HepG2 (cell line): ENCODE measurements around the gene PHRF1. TPM values are rescaled to one million over a fixed set of nuclear protein-coding genes. Genes with fewer than 3 reads are reported as not detected.

Experiments
- ATAC-seq: fragments of 200-7000 bp; cut with Tn5 transposase; 3 replicates; pipeline ENCODE4 v1.9.1; 2020; ENCODE audit warnings: mild to moderate bottlenecking, moderate library complexity
- BruUV-seq: library from RNA; stranded (reverse); fragments of 400-500 nt; replicated peaks from 2 replicates; lab custom pipeline; 2021; lab: Mats Ljungman, UMichigan
- CTCF ChIA-PET: fragments of 300-600 bp; formaldehyde crosslinking; extraction: SDS; loops from one replicate; lab custom pipeline; 2021; ENCODE audit warnings: low total read pairs, inconsistent platforms, low intra/inter-chr PET ratio; lab: Yijun Ruan, JAX
- POLR2A ChIA-PET: fragments of 350-600 bp; sonication (Branson Sonifier 250); formaldehyde crosslinking; loops from one replicate; lab custom pipeline; 2020; ENCODE audit warnings: antibody characterized with exemption, inconsistent platforms; lab: Yijun Ruan, JAX
- DNase-seq: peaks from one replicate; pipeline ENCODE4 v3.0.0-alpha.2; 2015; ENCODE audit warnings: low spot score
- FAIRE-seq: peaks from 3 replicates; lab custom pipeline; 2011; peaks lifted over from hg19 to GRCh38; lab: Jason Lieb, UNC
- H2AFZ ChIP-seq: one replicate; pipeline ENCODE4 v1.6.1; 2011; ENCODE audit warnings: low read length, inconsistent platforms
- H3K27ac ChIP-seq: fragments of 300-600 bp; 3 replicates; pipeline ENCODE4 v1.8.0; 2011; ENCODE audit warnings: mixed run types, mild to moderate bottlenecking, mixed read lengths, low read length, inconsistent platforms; ENCODE audit not compliant: insufficient read depth; ENCODE audit errors: extremely low read length
- H3K27me3 ChIP-seq, 2 experiments: fragments of 200-600 bp in 1 of 2; 2 replicates in 1 of 2; 3 replicates in 1 of 2; pipeline versions ENCODE4 v1.6.0 to v1.8.0; 2011; ENCODE audit warnings: low read length in 2 of 2, mild to moderate bottlenecking in 2 of 2, moderate library complexity in 2 of 2, inconsistent platforms in 1 of 2; ENCODE audit not compliant: insufficient read depth in 2 of 2, control insufficient read depth in 1 of 2
- H3K36me3 ChIP-seq, 2 experiments: fragments of 200-600 bp in 1 of 2; replicated peaks in 1 of 2; 2 replicates in 1 of 2; 3 replicates in 1 of 2; pipeline versions ENCODE4 v1.5.1 to v1.8.0; 2011; ENCODE audit warnings: low read length in 2 of 2, inconsistent platforms in 1 of 2; ENCODE audit not compliant: insufficient read depth in 2 of 2, control insufficient read depth in 1 of 2
- H3K4me1 ChIP-seq: 2 replicates; pipeline ENCODE4 v1.5.1; 2012; ENCODE audit warnings: low read length, inconsistent platforms; ENCODE audit not compliant: insufficient read depth
- H3K4me2 ChIP-seq: 2 replicates; pipeline ENCODE4 v1.6.0; 2011; ENCODE audit warnings: low read depth, low read length, inconsistent platforms
- H3K4me3 ChIP-seq, 3 experiments: fragments of 200-600 bp in 1 of 3; sonication (generic), shearing (Covaris generic) in 1 of 3; replicated peaks in 1 of 3; 2 replicates each; pipeline ENCODE4 v1.5.1; 2011 to 2016; ENCODE audit warnings: low read length in 3 of 3, inconsistent platforms in 2 of 3, low read depth in 2 of 3, mild to moderate bottlenecking in 2 of 3, control low read depth in 1 of 3, mixed read lengths in 1 of 3; ENCODE audit not compliant: insufficient read depth in 1 of 3
- H3K79me2 ChIP-seq: one replicate; pipeline ENCODE4 v1.6.1; 2011; ENCODE audit warnings: low read length, inconsistent platforms; ENCODE audit not compliant: insufficient read depth
- H3K9ac ChIP-seq: 2 replicates; pipeline ENCODE4 v1.6.0; 2011; ENCODE audit warnings: mild to moderate bottlenecking, low read depth, low read length, inconsistent platforms; ENCODE audit not compliant: insufficient read depth
- H3K9me3 ChIP-seq: 2 replicates; pipeline ENCODE4 v1.5.1; 2012; ENCODE audit warnings: mild to moderate bottlenecking, low read length
- H4K20me1 ChIP-seq: 2 replicates; pipeline ENCODE4 v1.6.0; 2011; ENCODE audit warnings: inconsistent platforms, mild to moderate bottlenecking, low read length, moderate library complexity; ENCODE audit not compliant: insufficient read depth
- AGO2 ChIP-seq: fragments of 200-400 bp; formaldehyde crosslinking; optimal IDR thresholded peaks from 2 replicates; pipeline ENCODE3; 2017; ENCODE audit warnings: mild to moderate bottlenecking, low read depth, low read length, moderate library complexity
- MATR3 ChIP-seq: sonication (generic); formaldehyde crosslinking; IDR thresholded peaks from 2 replicates; pipeline ENCODE4 v1.4.0; 2020; ENCODE audit warnings: missing genetic modification reagents
- ZNF24 ChIP-seq: fragments of 450-650 bp; IDR thresholded peaks from 2 replicates; pipeline ENCODE4 v1.6.1; 2017; ENCODE audit warnings: antibody characterized with exemption, mild to moderate bottlenecking
- ZNF556 ChIP-seq: sonication (generic); formaldehyde crosslinking; IDR thresholded peaks from 2 replicates; pipeline ENCODE4 v1.4.0; 2020; ENCODE audit warnings: mild to moderate bottlenecking, missing genetic modification reagents, borderline replicate concordance
- WGBS: methylation state at CpG from one replicate; pipeline ENCODE4 v1.1.6; 2017; ENCODE audit warnings: low lambda C conversion rate; 5-methylcytosine and 5-hydroxymethylcytosine counted together
- in situ Hi-C: cut with HindIII; loops from 2 replicates; pipeline ENCODE4 v1.10.0; 2017; ENCODE audit warnings: low pct_unique_long_range_greater_than_20kb; ENCODE audit not compliant: extremely low pct_ligation_motif_present
- intact Hi-C: fragments of 100-400 bp; cut with micrococcal nuclease; formaldehyde crosslinking; loops from one replicate; pipeline ENCODE4 v1.10.0; 2022; ENCODE audit not compliant: unreplicated experiment
- polyA plus RNA-seq, 8 experiments: library from polyadenylated mRNA; depleted of rRNA in 3 of 8; stranded (reverse) in 7 of 8; unstranded in 1 of 8; fragments of >200 nt; fragmentation: Illumina TruSeq in 4 of 8; extraction: Trizol in 4 of 8; gene quantifications; 2 replicates each; pipeline versions ENCODE4 v1.2.1 to v1.2.3, GENCODE V29; 2011 to 2016; ENCODE audit warnings: low read depth in 4 of 8, missing spikeins in 1 of 8, mixed read lengths in 1 of 8; ENCODE audit not compliant: insufficient read depth in 1 of 8
- total RNA-seq, 5 experiments: library from RNA; depleted of rRNA; stranded (reverse); fragments of >200 nt; fragmentation: Illumina TruSeq; extraction: Trizol; gene quantifications; 2 replicates each; pipeline ENCODE4 v1.2.3, GENCODE V29; 2016; ENCODE audit warnings: low read depth in 1 of 5
- TF ChIP-seq, protein P1 (sequence below): IDR thresholded peaks from 2 replicates; pipeline ENCODE4 v1.6.1; 2016

PHRF1 gene
- total and polyA plus RNA-seq, 2 of the 13 experiments (the other 11 are each of a cell fraction or from before 2014, with no cell fraction given): 8.2 to 16.7 TPM

DNA sequence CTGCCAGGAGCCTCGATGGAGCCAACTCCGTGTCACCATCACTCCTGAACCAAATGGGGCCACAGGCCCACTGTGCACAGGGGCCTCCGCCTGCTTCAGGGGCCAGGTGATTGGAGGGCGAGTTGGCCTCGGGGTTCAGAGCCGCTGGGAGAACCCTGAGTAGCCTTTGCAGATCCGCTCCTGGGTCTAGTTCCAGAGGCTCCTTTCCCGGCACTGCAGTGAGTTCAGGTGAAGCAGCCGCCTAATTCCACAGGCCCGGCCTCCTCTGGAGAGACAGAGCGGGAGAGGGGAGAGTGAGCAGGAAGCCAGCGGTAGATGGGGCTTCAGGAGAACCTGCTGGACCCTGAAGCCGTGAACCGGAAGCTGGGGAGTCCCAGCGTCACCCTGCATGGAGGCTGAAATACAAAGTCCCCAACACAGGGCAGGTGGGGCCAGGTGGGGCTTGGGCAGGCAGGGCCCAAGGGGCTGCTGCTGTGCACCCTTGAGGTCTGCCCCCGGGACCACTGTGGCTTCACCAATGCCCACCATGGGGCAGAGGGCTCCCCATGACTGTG, 83.3 kb downstream of the PHRF1 start (continued):
- TF ChIP-seq, protein P1, sequence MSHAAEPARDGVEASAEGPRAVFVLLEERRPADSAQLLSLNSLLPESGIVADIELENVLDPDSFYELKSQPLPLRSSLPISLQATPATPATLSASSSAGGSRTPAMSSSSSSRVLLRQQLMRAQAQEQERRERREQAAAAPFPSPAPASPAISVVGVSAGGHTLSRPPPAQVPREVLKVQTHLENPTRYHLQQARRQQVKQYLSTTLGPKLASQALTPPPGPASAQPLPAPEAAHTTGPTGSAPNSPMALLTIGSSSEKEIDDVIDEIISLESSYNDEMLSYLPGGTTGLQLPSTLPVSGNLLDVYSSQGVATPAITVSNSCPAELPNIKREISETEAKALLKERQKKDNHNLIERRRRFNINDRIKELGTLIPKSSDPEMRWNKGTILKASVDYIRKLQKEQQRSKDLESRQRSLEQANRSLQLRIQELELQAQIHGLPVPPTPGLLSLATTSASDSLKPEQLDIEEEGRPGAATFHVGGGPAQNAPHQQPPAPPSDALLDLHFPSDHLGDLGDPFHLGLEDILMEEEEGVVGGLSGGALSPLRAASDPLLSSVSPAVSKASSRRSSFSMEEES (CRISPR knock-in tag): no peak
- TF ChIP-seq ZNF556 (no peak), ZNF24 (no peak)

DNA sequence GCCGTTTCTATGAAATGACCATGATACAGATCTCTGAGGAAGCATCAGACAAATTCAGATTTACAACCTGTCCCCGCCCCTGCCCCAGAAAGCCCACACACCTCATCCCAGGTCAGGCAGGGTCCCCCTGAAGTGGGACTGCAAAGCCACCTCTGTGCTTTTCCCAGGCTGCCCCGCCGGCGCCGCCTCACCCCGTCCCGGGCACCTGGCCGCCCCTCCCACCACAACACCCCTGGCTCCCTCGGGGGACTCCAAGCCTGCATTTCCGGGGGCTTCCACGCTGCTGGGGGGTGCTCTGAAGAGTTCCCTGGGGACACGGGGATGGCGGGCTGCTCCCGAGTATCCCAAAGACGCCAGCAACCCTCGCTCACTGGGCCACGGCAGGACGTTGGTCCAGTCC, 84.0 kb downstream of the PHRF1 start:
- in situ Hi-C loops: loop anchor here (5.0 kb wide), 1 partner anchor 107 kb away; no protein-coding TSS in a partner anchor
- no peak overlapping the region for H3K4me2 ChIP-seq
- no peaks in the 10 kb centered on the region for H3K27me3 ChIP-seq
- H3K36me3 ChIP-seq: peaks cover 16 to 43% of the 10 kb centered on the region in 2 experiments; a peak in 4 of 5 replicates
- no peak overlapping the region for H2AFZ ChIP-seq
- DNase-seq: no peak
- CTCF ChIA-PET: no interaction called here
- H3K4me3 ChIP-seq: no peak overlapping the region
- no peak for ATAC-seq
- TF ChIP-seq AGO2: peak; percentile 22
- TF ChIP-seq MATR3 (CRISPR knock-in tag): no peak
- TF ChIP-seq, all 625 proteins: peak for 1
- no peak for FAIRE-seq
- 92% methylated on average over 13 of the region's 19 CpGs for WGBS
- no TSS peak for BruUV-seq
- POLR2A ChIA-PET: no interaction called here
- intact Hi-C loops: no loop called here
- no peaks in the 10 kb centered on the region for H3K79me2 ChIP-seq
- H3K9me3 ChIP-seq: no peaks in the 10 kb centered on the region
- no peak overlapping the region for H3K27ac ChIP-seq
- no peak overlapping the region for H3K9ac ChIP-seq
- H3K4me1 ChIP-seq: peaks cover 34% of the 10 kb centered on the region
- peaks cover 14% of the 10 kb centered on the region; the same call in 1 of the 2 replicates for H4K20me1 ChIP-seq
